ENCODE measurements around the gene SRL.

Gene SRL

DNA sequence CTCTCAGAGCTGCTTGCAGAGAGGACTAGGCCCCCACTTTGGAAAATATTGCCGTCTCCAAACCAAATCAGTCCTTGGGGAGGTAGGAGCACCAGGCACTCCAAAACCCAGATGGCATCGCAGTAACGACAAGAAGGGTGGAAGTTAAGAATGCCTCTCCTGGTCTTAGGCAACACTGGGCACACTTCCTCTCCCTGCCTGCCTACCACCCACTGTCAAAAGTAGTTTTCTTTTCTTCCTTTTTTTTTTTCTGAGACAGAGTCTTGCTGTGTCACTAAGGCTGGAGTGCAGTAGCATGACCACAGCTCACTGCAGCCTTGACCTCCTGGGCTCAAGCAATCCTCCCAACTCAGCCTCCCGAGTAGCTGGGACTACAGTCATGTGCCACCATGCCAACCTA, 47.2 kb downstream of the SRL start:
- DNase-seq, result no peak

DNA sequence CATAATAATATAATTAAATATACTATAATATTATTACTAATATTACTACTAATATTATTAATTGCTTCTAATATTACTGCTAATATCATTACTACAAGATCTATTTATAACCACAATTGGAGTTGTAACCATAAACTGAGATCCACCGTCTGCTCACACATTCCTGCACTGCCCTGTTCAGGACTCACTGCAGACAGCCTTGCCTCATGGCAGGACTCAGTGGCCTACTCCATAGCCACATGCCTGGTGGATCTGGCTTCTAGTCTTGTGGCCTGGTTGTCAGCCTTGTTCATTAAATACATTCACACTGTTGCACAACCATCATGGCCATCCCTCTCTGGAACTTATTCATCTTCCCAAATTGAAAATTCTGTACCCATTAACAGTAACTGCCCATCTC, 48.0 kb downstream of the SRL start:
- no peak for DNase-seq

DNA sequence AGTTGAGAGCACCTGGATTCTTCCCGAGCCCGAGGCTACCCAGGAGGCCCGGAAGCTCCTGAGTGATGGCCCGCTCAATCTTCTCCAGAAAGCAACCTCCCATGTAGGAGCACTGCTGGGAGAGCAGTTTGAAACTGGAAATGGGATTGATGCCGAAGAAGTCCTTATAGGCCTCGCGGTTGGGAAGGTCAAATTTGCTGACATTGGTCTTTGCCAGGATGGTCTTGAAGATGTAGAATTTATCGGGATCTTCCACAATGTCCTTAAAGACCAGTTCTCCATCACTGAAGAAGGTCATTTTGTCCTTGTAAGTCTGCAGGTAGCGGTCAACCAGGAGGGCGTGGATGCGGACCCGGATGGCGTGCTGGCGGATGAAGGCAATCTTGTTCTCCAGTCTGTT, 49.7 kb downstream of the SRL start:
- no peak for DNase-seq

DNA sequence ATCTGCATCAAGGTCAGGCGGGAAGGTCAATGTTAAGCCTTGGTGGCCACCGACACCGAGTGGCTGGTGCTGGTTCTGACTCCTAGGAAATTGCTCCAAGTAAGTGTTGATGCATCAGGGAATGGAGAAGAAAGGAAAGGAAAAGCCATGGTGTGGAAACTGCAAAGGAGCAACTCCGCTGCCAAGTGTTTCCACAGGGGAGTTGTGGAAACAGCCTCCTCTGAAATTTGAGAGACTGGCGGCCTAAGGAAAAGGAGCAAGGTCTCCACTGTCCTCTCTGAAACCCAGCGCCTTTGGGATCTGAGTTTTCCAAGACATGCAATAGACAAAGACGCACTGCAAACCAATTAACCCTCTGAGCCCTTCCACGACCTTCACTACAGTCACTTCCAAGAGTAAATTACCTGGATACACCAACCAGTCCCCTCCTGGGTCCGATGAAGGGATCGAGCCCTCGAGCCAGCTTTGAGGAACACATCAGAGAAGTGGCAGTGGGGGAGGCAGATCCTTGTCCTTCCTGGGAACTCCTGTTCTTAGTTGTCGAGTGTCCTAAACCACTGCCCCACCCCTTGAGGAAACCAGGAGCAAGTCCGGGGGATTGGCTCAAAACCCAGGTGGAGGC, 51.1 kb downstream of the SRL start:
- no peak for DNase-seq

- DNase-seq, result no peak
These were observed 51.8 kb downstream of the SRL start for GRCh38 chr16:4190086-4190485.

DNA sequence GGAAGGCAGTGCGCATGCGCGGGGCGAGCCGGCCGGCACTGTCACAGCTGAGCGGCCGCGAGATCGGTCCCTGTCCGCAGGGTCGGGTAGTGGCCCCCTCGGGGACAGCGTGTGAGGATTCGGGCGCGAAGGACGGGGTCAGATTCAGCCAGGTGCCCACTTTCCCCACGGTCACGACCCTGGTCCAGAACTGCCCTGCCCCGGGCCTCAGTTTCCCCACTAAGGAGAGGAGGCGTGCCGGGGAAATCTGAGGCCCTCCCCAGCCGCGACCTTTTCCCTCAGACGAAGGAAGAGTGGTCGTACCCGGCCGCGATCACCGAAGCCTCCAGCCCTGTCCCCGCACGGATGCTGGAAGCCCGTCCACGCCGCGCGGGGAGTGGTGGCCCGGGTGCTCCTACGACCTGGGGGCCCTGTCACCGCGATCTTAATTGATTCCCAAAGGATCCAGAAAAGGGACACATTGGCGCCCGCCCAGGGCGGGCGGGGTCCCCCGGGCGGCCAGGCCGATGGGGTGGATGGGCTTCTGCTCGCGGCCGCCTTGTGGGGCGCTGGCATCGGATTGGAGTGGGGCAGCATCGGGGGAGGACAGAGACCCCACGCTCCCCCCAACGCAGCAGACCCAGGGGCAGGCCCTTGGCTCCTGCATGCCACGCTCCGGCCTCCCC, 57.7 kb downstream of the SRL start:
- DNase-seq, result no peak

GRCh38 chr16:4183237-4184037, 58.4 kb downstream of the SRL start:
- DNase-seq, result peak; percentile 76

DNA sequence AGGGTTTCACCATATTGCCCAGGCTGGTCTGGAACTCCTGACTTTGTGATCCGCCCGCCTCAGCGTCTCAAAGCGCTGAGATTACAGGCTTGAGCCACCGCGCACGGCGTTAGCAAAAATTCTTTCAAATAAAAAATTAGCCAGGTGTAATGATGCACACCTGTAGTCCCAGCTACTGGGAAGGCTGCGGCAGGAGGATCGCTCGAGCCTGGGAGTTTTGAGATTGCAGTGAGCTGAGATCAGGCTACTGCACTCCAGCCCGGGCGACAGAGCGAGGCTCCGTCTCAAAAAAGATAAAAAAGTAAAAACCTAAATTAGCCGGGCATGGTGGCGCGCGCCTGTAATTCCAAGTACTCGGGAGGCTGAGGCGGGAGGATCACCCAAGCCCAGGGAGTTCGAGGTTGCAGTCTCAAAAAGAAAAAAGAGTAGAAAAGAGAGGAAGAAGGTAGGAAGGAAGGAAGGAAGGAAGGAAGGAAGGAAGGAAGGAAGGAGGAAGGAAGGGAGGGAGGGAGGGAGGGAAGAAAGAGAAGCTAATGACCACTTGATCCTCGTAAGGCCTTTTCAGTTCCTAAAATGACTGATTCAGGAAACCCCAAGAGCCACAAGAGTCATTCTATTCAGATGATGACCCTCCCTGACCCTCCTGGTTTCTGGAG, 59.2 kb downstream of the SRL start:
- DNase-seq, result no peak

DNA sequence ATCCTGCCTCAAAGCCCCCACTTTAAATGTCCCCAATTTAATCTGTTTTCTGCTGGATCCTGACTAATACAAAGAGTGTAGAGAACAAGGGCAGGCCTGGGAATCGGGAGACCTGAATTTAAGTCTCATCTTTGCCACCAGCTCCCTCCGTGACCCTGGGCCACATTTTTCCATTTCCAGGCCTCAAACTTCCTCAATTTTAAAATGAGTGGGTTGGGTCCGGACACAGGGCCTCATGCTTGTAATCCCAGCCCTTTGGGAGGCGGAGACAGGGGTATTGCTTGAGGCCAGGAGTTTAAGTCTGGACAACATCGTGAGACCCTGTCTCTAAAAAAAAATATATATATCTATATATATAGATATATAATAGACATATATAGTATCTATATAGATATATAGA, 61.4 kb downstream of the SRL start:
- no peak for DNase-seq

DNA sequence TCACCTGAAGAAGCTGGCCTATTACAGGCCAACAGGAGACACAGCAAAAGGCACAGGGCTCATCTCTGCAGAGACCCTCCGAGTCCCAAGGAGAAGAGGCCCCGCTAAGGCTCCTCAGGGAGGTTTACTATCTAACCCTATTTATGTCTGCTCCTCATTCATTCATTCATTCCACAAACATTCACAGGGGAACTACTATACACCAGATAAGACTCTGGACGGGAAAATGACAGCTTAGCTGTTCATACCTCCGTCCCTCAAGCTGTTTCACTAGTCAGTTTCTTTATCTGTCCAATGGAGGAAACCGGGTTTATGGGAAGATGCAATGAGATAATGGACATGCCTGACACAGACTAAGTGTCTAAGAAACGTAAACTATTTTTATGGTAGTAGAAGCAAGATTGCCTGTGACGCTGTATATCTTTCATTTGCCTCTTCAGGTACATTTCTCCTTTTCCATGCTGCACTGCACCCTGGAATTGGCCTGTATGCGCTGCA, 62.1 kb downstream of the SRL start:
- no peak for DNase-seq

DNA sequence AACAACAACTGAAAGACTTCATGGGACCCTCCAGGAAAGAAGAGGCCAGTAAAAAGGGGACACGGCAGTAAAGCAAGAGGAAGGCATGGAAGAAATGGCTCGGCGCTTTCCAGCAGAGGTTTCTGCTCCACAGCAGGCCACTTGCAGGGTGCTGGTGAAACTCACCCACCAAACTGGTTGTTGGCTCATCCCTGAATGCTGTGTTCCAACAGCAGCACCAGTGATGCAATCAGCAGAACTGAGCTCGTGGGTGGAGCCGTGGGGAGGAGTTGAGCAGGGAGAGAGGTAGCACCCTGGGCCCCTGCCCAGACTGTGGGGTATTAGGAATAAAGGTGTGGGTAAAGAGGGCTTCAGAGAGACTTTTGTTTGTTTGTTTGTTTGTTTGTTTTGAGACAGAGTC, 62.9 kb downstream of the SRL start:
- no peak for DNase-seq

DNA sequence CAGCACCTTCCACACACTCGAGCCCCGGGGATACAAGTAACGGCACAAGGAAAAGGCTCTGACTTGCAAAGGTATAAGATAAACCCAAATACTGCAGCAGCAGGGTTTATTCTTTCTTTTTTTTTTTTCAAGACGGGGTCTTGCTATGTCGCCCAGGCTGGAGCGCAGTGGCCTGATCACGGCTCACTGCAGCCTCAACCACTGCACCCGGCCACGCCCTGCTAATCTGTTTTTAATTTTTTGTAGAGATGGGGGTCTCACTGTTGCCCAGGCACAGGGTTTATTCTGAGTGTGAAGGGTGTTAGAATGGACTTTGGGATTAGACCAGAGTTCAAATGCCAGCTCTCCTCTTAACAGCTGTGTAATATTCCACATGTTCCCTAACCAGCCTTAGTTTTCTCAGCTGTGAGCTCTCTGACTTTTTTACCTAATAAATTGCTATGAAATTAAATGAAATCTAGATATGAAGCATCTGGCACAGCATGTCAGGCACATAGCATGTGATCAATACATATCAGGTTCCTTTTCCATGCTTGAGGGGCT, 63.3 kb downstream of the SRL start:
- DNase-seq, result no peak

DNA sequence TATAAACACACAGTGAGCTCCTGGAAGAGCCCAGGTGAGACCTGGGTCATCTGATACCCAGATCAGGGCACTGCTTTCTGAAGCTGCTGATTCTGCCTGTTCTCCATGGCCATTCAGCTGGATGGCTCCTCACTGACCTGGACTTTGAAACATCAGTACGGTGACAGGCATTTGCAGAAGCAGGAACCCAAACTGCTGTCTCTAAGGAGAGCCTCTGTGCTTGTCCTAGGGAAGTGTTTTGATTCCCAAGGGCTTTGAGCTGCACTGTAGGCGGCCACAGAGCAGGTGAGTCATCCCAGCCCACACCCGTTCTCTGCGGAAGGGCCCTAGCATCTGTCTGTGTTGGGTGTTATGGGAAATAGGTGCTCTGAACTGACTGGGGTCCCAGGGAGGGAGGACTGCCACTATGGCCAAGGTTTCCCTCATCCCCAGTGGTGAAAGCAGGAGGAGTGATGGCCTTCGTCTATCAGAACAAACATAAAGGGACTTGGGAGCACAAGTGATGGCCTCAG, 64.9 kb downstream of the SRL start:
- DNase-seq, result no peak

- no peak for DNase-seq
These were observed 66.0 kb downstream of the SRL start for GRCh38 chr16:4175849-4176248.

DNA sequence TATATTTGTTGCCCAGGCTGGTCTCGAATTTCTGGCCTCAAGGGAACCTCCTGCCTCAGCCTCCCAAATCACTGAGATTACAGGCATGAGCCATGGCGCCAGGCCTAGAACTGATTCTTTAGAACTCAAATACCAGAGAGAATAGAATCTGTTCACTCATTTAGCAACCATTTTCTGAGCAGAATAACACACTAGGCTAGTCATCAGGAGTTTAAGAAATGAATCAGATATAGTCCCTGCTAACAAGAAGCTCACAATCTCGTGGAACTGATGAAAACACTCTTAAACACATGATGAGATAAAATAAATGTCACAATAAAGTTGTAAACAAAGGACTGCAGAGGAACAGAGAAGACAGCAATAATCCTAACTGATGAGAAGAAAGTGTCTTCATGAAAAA, 69.8 kb downstream of the SRL start:
- DNase-seq, result no peak

DNA sequence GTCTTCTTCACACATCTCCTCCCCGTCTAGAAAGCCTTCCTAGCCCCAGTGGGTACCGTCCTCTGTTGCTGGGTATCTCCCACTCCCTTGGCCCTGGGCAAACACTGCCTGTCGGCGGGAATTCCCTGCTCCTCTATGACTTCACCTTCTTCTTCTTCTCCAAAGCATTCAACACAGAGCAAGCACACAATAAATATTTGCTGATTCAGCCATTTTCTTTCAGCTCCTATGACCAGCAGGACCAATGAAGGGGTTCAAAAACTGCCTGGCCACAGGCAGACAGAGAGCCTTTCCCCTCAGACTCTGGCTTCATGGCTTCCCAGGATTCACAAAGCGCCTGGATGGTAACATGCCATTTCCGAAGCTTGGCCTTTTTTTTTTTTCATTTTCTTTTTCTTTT, 72.5 kb downstream of the SRL start:
- no peak for DNase-seq

DNA sequence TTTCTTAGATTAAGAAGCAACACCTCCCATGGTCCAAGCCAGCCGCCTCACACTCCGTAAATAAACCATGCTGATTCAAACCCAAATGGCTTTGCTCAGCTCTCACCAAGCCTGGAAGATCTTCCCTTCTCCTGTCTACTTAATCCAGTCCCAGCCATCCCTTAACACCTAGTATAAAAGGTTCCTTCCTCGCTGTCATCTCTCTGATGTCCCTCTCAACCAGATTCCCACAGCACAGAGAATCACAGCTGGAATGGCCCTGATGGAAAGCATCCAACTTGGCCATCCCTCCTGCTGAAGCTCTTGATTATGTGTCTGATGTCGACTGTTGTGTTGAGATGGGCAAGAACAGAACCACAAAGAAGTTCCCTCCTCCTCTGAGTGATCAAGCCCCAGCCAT, 75.1 kb downstream of the SRL start:
- no peak for DNase-seq

DNA sequence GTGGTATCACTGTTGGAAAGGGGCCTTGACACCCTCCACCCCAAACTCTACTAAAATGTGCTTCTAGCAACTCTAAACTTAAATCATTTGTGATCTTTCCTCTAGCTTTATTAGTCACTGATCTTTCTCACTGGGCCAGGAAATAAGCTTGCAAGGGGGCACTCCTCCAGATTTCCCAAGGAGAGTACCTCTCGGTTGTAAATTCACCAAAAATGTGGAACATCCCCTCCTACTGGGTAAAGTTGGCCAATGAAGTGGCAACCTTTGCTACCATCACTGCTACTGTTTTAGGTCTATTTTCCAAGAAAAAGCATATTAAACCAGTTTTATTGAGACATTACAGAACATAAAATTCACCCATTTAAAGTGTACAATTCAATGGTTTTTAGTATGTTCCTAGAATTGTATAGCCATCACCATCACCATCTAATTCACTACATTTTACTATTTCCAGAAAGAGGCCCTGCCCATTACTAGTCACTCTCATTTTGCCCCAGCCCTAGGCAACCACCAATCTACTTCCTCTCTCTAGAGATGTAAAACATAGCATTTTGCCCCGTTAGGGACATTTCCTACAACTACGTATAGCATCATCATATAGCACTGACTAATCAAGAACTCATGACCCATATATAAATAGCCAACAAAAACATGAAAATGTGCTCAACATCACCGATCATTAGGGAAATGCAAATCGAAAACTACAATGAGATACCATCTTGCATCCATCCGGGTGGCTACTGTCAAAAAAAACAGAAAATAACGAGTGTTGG, 81.0 kb downstream of the SRL start:
- no peak for DNase-seq

DNA sequence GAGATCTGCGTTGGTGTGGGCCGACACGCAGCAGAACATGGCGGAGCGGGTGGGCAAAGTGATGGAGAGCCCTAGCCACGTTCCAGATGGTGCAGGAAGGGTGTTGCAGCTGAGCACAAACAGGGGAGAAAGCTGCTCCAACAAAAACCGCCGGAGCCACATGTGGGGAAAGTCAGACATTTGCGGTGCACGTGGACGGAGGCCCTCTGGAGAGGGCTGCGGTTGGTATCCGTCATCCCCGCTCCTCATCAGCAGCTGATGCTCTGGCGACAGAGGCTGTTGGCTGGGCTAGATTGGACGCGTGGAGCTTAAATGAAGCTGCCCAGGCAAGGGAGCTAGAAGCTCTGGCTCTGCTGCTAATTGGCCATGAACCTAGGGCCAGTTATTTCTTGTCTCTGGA, 82.2 kb downstream of the SRL start:
- DNase-seq, result no peak

GRCh38 chr16:4158143-4159093, 83.5 kb downstream of the SRL start:
- DNase-seq, result no peak

DNA sequence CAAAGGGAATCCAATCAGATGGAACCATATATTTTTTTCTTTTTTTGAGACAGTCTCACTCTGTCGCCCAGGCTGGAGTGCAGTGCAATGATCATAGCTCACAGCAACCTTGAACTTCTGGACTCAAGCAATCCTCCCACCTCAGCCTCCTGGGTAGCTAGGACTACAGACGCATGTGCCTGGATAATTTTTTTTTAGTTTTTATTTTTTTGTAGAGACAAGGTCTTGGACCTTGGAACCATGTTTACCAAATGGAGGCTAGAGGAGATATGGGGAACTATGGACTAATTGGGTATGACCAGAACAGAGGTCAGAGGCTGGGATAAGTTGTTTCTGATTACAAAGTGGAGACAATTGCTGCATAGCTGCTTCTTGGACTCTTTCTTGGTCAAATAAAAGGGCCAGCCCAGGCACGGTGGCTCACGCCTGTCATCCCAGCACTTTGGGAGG, 84.5 kb downstream of the SRL start:
- DNase-seq, result no peak

Measured in kidney glomerular epithelial cell (primary cell).